OCI-LY7 (cell line): ENCODE results near the gene CRB2. TPM values are rescaled to one million over a fixed set of nuclear protein-coding genes. Genes with fewer than 3 reads are reported as not detected.

Experiments
- BruUV-seq: library from RNA; stranded (reverse); fragments of 400-500 nt; replicated peaks from 2 replicates; lab custom pipeline; 2021; lab: Mats Ljungman, UMichigan
- CTCF ChIA-PET: fragments of 300-600 bp; sonication (Branson Sonifier 250); formaldehyde crosslinking; loops from one replicate; lab custom pipeline; 2022; ENCODE audit warnings: antibody characterized with exemption; ENCODE audit not compliant: unreplicated experiment; lab: Charles Lee
- POLR2A ChIA-PET: fragments of 300-600 bp; sonication (Branson Sonifier 250); formaldehyde crosslinking; loops from one replicate; lab custom pipeline; 2022; ENCODE audit warnings: antibody characterized with exemption; lab: Charles Lee
- DNase-seq: peaks from one replicate; pipeline ENCODE4 v3.0.0-alpha.2; 2015; ENCODE audit warnings: low spot score
- H2AFZ ChIP-seq: fragments of 200-600 bp; sonication (generic), shearing (Covaris generic); 2 replicates; pipeline ENCODE4 v1.6.1; 2014; ENCODE audit warnings: mild to moderate bottlenecking, antibody characterized with exemption, low read length, moderate library complexity
- H3K27ac ChIP-seq: fragments of 200-600 bp; sonication (generic); 2 replicates; pipeline ENCODE4 v1.5.1; 2014; ENCODE audit warnings: mixed run types, low read depth, mild to moderate bottlenecking, moderate library complexity, low read length, inconsistent platforms; ENCODE audit not compliant: poor library complexity, severe bottlenecking
- H3K36me3 ChIP-seq: fragments of 200-600 bp; sonication (generic); 2 replicates; pipeline ENCODE4 v1.6.1; 2014; ENCODE audit warnings: mild to moderate bottlenecking, antibody characterized with exemption, low read length, moderate library complexity, mixed read lengths; ENCODE audit not compliant: insufficient read depth
- H3K4me1 ChIP-seq: fragments of 200-600 bp; sonication (generic); 2 replicates; pipeline ENCODE4 v1.5.1; 2014; ENCODE audit warnings: mild to moderate bottlenecking, low read length; ENCODE audit not compliant: insufficient read depth, poor library complexity, severe bottlenecking
- H3K4me2 ChIP-seq: fragments of 200-600 bp; sonication (generic); 2 replicates; pipeline ENCODE4 v1.6.1; 2014; ENCODE audit warnings: mild to moderate bottlenecking, low read length
- H3K4me3 ChIP-seq: fragments of 200-600 bp; sonication (generic); 2 replicates; pipeline ENCODE4 v1.5.1; 2014; ENCODE audit warnings: mild to moderate bottlenecking, low read depth, low read length; ENCODE audit not compliant: poor library complexity, severe bottlenecking
- H3K79me2 ChIP-seq: fragments of 200-600 bp; sonication (generic); 2 replicates; pipeline ENCODE4 v1.6.1; 2016; ENCODE audit warnings: low read depth, mild to moderate bottlenecking, low read length, moderate library complexity, mixed read lengths; ENCODE audit not compliant: insufficient read depth
- H3K9me2 ChIP-seq: fragments of 200-600 bp; sonication (generic); 2 replicates; pipeline ENCODE4 v1.6.1; 2016; ENCODE audit warnings: mild to moderate bottlenecking, low read length, mixed read lengths; ENCODE audit not compliant: insufficient read depth
- H3K9me3 ChIP-seq: fragments of 200-600 bp; sonication (generic); 2 replicates; pipeline ENCODE4 v1.6.1; 2014; ENCODE audit warnings: mild to moderate bottlenecking, mixed run types, low read length, mixed read lengths
- H4K20me1 ChIP-seq: fragments of 200-600 bp; sonication (generic); 2 replicates; pipeline ENCODE4 v1.6.1; 2014; ENCODE audit warnings: mild to moderate bottlenecking, antibody characterized with exemption, low read length, moderate library complexity, mixed read lengths; ENCODE audit not compliant: insufficient read depth
- EZH2phosphoT487 ChIP-seq: fragments of 200-600 bp; sonication (generic); IDR thresholded peaks from 2 replicates; pipeline ENCODE4 v1.6.1; 2018; ENCODE audit warnings: low read depth, borderline replicate concordance, mild to moderate bottlenecking, mixed run types, antibody characterized with exemption, low read length, moderate library complexity, mixed read lengths
- intact Hi-C: fragments of 100-400 bp; cut with micrococcal nuclease; formaldehyde crosslinking; loops from one replicate; pipeline ENCODE4 v1.10.0; 2022; ENCODE audit not compliant: unreplicated experiment
- total RNA-seq, 2 experiments: library from RNA; depleted of rRNA in 1 of 2; stranded (reverse); fragments of >200 nt in 1 of 2; shearing (Covaris generic) in 1 of 2; gene quantifications; 2 replicates each; pipeline ENCODE4 v1.2.3, GENCODE V29; 2014 to 2022
- TF ChIP-seq, protein P1 (sequence below): fragments of 200-600 bp; sonication (generic); conservative IDR thresholded peaks from 2 replicates; pipeline ENCODE4 v1.5.1; 2014; ENCODE audit warnings: mild to moderate bottlenecking, antibody characterized with exemption, low read length, moderate library complexity, mixed read lengths

The CRB2 gene
- total RNA-seq, 2 experiments from 2014 or later, result 1.6 to 3.4 TPM

DNA sequence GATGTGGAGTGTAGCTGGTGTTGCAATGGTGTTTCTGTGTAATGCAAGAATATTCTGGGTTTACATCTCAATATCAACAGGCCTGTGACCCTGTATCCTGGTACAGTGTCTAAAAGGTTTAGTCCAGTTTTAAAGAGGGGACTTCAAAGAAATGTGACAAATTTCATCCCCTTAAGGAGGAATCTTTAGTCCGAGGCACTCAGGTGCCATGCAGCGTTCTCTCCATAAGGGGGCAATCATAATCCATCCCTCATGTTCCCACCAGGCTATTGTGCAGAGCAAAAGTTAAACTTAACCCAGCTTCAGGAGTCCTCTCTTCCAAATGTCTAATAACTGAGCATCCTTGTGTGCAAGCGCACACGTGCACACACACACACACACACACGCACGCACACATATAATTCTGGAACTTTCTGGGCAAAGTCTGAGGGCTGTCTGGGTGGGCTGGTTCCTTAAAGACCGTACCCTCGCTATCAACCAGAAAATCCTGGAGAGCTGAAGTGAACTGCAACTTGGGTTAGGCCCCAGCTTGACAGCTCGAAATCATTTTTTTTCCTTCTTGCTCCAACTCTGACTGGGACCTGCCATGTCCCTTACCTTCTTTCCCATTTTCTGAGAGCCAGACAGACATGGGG, 46.0 kb downstream of the CRB2 start:
- H3K79me2 ChIP-seq, result no peaks in the 10 kb centered on the region
- no peaks in the 10 kb centered on the region for H4K20me1 ChIP-seq
- DNase-seq, result peak; percentile 55
- no peak overlapping the region for H3K4me3 ChIP-seq
- intact Hi-C loops, result loop anchor here (5.0 kb wide), 2 partner anchors 140 to 640 kb away; no protein-coding TSS in a partner anchor
- BruUV-seq, result no TSS peak
- H3K9me2 ChIP-seq, result no peaks in the 10 kb centered on the region
- TF ChIP-seq, protein P1, sequence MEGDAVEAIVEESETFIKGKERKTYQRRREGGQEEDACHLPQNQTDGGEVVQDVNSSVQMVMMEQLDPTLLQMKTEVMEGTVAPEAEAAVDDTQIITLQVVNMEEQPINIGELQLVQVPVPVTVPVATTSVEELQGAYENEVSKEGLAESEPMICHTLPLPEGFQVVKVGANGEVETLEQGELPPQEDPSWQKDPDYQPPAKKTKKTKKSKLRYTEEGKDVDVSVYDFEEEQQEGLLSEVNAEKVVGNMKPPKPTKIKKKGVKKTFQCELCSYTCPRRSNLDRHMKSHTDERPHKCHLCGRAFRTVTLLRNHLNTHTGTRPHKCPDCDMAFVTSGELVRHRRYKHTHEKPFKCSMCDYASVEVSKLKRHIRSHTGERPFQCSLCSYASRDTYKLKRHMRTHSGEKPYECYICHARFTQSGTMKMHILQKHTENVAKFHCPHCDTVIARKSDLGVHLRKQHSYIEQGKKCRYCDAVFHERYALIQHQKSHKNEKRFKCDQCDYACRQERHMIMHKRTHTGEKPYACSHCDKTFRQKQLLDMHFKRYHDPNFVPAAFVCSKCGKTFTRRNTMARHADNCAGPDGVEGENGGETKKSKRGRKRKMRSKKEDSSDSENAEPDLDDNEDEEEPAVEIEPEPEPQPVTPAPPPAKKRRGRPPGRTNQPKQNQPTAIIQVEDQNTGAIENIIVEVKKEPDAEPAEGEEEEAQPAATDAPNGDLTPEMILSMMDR, result peak; percentile 86
- no peak for TF ChIP-seq EZH2phosphoT487
- no peak overlapping the region for H2AFZ ChIP-seq
- no peaks in the 10 kb centered on the region for H3K9me3 ChIP-seq
- CTCF ChIA-PET, result no interaction called here
- no peaks in the 10 kb centered on the region for H3K36me3 ChIP-seq
- H3K4me1 ChIP-seq, result no peaks in the 10 kb centered on the region
- no peak overlapping the region for H3K4me2 ChIP-seq
- no peak overlapping the region for H3K27ac ChIP-seq
- POLR2A ChIA-PET, result interaction anchor here (0.5 kb wide), 1 partner anchor 1231 kb away, joined by 4 read pairs; no protein-coding TSS in a partner anchor

- no peaks in the 10 kb centered on the region for H3K36me3 ChIP-seq
- intact Hi-C loops, result loop anchor here (5.0 kb wide), 2 partner anchors 139 to 639 kb away; no protein-coding TSS in a partner anchor
- H3K4me2 ChIP-seq, result no peak overlapping the region
- H4K20me1 ChIP-seq, result no peaks in the 10 kb centered on the region
- POLR2A ChIA-PET, result no interaction called here
- BruUV-seq, result no TSS peak
- H3K27ac ChIP-seq, result no peak overlapping the region
- no peaks in the 10 kb centered on the region for H3K4me1 ChIP-seq
- H3K79me2 ChIP-seq, result no peaks in the 10 kb centered on the region
- no peak for DNase-seq
- TF ChIP-seq, protein P1, result no peak
- TF ChIP-seq EZH2phosphoT487, result no peak
- no peaks in the 10 kb centered on the region for H3K9me3 ChIP-seq
- CTCF ChIA-PET, result interaction anchor here (0.5 kb wide), 1 partner anchor 571 kb away, joined by 3 read pairs; no protein-coding TSS in a partner anchor
- no peak overlapping the region for H2AFZ ChIP-seq
- no peak overlapping the region for H3K4me3 ChIP-seq
- H3K9me2 ChIP-seq, result no peaks in the 10 kb centered on the region
Observed at GRCh38 chr9:123402981-123403509, 47.0 kb downstream of the CRB2 start.

DNA sequence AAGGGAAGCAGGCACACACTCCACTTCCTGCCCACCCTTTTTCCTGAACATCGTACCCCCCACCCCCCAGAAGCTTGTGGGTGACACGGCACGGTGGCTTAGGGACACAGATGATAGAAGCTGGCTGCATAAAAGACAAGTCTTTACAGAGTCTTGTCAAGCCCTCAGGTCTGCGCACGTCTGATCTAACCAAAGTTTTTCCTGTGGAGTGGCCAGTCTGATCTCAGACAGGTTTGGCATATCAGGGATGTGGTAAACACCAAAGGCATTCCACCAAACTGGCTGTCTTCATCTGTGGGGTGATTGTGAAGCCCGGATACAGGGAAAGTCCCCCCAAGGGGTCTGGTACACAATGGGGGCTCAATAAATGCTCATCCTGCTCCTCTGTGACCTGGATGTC, 50.0 kb downstream of the CRB2 start:
- H4K20me1 ChIP-seq, result no peaks in the 10 kb centered on the region
- H3K36me3 ChIP-seq, result no peaks in the 10 kb centered on the region
- POLR2A ChIA-PET, result interaction anchor here (0.5 kb wide), 1 partner anchor 645 kb away, joined by 3 read pairs; no protein-coding TSS in a partner anchor
- no peaks in the 10 kb centered on the region for H3K79me2 ChIP-seq
- no peak for TF ChIP-seq EZH2phosphoT487
- TF ChIP-seq, protein P1, result no peak
- H3K27ac ChIP-seq, result no peak overlapping the region
- H3K4me1 ChIP-seq, result no peaks in the 10 kb centered on the region
- no peak overlapping the region for H3K4me3 ChIP-seq
- H2AFZ ChIP-seq, result no peak overlapping the region
- H3K9me3 ChIP-seq, result no peaks in the 10 kb centered on the region
- BruUV-seq, result no TSS peak
- CTCF ChIA-PET, result no interaction called here
- no peaks in the 10 kb centered on the region for H3K9me2 ChIP-seq
- intact Hi-C loops, result no loop called here
- H3K4me2 ChIP-seq, result no peak overlapping the region
- no peak for DNase-seq
